NCI-H2196 (cell line): ENCODE measurements around the gene ELMO3.

Experiments
- DNase-seq: peaks from one replicate; lab custom pipeline; 2025; ENCODE audit not compliant: unreplicated experiment; lab: John Stamatoyannopoulos, UW

ELMO3 gene

GRCh38 chr16:67163999-67164558 lies 34.9 kb upstream of the ELMO3 start:
- DNase-seq: no peak

GRCh38 chr16:67164599-67165061 lies 34.3 kb upstream of the ELMO3 start, which contains the start of gene HSF4:
Gene HSF4 (plus strand): TSS chr16:67164745. CDS start chr16:67164812, 67 bp downstream.
- DNase-seq: peak; percentile 46

GRCh38 chr16:67165121-67166078 lies 33.5 kb upstream of the ELMO3 start:
- DNase-seq: no peak

GRCh38 chr16:67166110-67166547 lies 32.8 kb upstream of the ELMO3 start:
- DNase-seq: no peak

- no peak for DNase-seq
Measured at GRCh38 chr16:67166598-67167168, 32.2 kb upstream of the ELMO3 start.

GRCh38 chr16:67167588-67167987 lies 31.3 kb upstream of the ELMO3 start:
- DNase-seq: no peak

- no peak for DNase-seq
Measured at GRCh38 chr16:67169011-67169451, 29.9 kb upstream of the ELMO3 start.

- no peak for DNase-seq
Measured at GRCh38 chr16:67169642-67170167, 29.2 kb upstream of the ELMO3 start.

GRCh38 chr16:67170168-67170948 lies 28.6 kb upstream of the ELMO3 start, which contains the start of gene NOL3:
Gene NOL3 (plus strand): TSS chr16:67170538.
- peak; percentile 65 for DNase-seq

GRCh38 chr16:67170949-67171649 lies 27.8 kb upstream of the ELMO3 start:
- no peak for DNase-seq

GRCh38 chr16:67173323-67173722 lies 25.6 kb upstream of the ELMO3 start:
- no peak for DNase-seq

GRCh38 chr16:67173808-67174705 lies 24.9 kb upstream of the ELMO3 start:
- DNase-seq: peak; percentile 73

GRCh38 chr16:67174706-67175231 lies 24.2 kb upstream of the ELMO3 start:
- DNase-seq: no peak

- DNase-seq: no peak
Measured at GRCh38 chr16:67176662-67177061, 22.3 kb upstream of the ELMO3 start.

- DNase-seq: peak; percentile 79
Measured at GRCh38 chr16:67177743-67178699, 20.9 kb upstream of the ELMO3 start.

GRCh38 chr16:67179421-67180080 lies 19.4 kb upstream of the ELMO3 start:
- DNase-seq: peak; percentile 1

- no peak for DNase-seq
Measured at GRCh38 chr16:67180166-67180565, 18.8 kb upstream of the ELMO3 start.
